Measurements from ENCODE around the gene ADAMTS6.

- TF ChIP-seq, protein P1, sequence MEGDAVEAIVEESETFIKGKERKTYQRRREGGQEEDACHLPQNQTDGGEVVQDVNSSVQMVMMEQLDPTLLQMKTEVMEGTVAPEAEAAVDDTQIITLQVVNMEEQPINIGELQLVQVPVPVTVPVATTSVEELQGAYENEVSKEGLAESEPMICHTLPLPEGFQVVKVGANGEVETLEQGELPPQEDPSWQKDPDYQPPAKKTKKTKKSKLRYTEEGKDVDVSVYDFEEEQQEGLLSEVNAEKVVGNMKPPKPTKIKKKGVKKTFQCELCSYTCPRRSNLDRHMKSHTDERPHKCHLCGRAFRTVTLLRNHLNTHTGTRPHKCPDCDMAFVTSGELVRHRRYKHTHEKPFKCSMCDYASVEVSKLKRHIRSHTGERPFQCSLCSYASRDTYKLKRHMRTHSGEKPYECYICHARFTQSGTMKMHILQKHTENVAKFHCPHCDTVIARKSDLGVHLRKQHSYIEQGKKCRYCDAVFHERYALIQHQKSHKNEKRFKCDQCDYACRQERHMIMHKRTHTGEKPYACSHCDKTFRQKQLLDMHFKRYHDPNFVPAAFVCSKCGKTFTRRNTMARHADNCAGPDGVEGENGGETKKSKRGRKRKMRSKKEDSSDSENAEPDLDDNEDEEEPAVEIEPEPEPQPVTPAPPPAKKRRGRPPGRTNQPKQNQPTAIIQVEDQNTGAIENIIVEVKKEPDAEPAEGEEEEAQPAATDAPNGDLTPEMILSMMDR (IDR thresholded peaks at IDR 0.05): no peak
- TF ChIP-seq POLR2A (IDR thresholded peaks at IDR 0.05): no peak
These were observed 26.7 kb downstream of the ADAMTS6 start for GRCh38 chr5:65455064-65455463.

All from heart left ventricle (tissue), 13 donors.